HG02840 (cell line): ENCODE measurements around the gene ANKRD11.
A peak's percentile ranks its signal among the peaks of the same experiment; 100 is the strongest.

Experiments used
- ATAC-seq: cut with Tn5 transposase; IDR thresholded peaks from one replicate; pipeline ENCODE4 v1.9.1; 2021; ENCODE audit warnings: mild to moderate bottlenecking, moderate library complexity, moderate number of reproducible peaks; ENCODE audit not compliant: unreplicated experiment, low FRiP score

ANKRD11 gene

GRCh38 chr16:89490439-89491237 is at the start of gene ANKRD11:
ANKRD11 (minus strand) TSS chr16:89490561; CDS start chr16:89317019, 173,542 bp downstream.
- ATAC-seq: peak; percentile 87

- no peak for ATAC-seq
Measured at GRCh38 chr16:89538286-89538685, 47.9 kb upstream of the ANKRD11 start.

- no peak for ATAC-seq
Measured at GRCh38 chr16:89537549-89537925, 47.2 kb upstream of the ANKRD11 start.

GRCh38 chr16:89536886-89537548 is 46.7 kb upstream of the ANKRD11 start:
- ATAC-seq: no peak

- ATAC-seq: no peak
Measured at GRCh38 chr16:89536371-89536770, 46.0 kb upstream of the ANKRD11 start.

GRCh38 chr16:89534252-89534756 is 43.9 kb upstream of the ANKRD11 start:
- ATAC-seq: no peak

GRCh38 chr16:89531821-89532526 is 41.6 kb upstream of the ANKRD11 start:
- no peak for ATAC-seq

GRCh38 chr16:89530401-89531381 is 40.3 kb upstream of the ANKRD11 start:
- no peak for ATAC-seq

GRCh38 chr16:89529097-89529496 is 38.7 kb upstream of the ANKRD11 start:
- ATAC-seq: no peak

- ATAC-seq: no peak
Measured at GRCh38 chr16:89525146-89525913, 35.0 kb upstream of the ANKRD11 start.

GRCh38 chr16:89523680-89524344 is 33.5 kb upstream of the ANKRD11 start:
- ATAC-seq: no peak

- no peak for ATAC-seq
Measured at GRCh38 chr16:89522287-89522686, 31.9 kb upstream of the ANKRD11 start.

GRCh38 chr16:89519881-89520280 is 29.5 kb upstream of the ANKRD11 start:
- no peak for ATAC-seq

- ATAC-seq: no peak
Measured at GRCh38 chr16:89517128-89517527, 26.8 kb upstream of the ANKRD11 start.

GRCh38 chr16:89512453-89512852 is 22.1 kb upstream of the ANKRD11 start:
- ATAC-seq: no peak

GRCh38 chr16:89511374-89511773 is 21.0 kb upstream of the ANKRD11 start:
- ATAC-seq: no peak

GRCh38 chr16:89510526-89510925 is 20.2 kb upstream of the ANKRD11 start:
- ATAC-seq: no peak

GRCh38 chr16:89507834-89508590 is 17.7 kb upstream of the ANKRD11 start, which contains the start of gene SPG7:
SPG7 (plus strand) TSS chr16:89508403; CDS start chr16:89508418, 15 bp downstream.
- ATAC-seq: peak; percentile 71
